VCaP (cell line): ENCODE measurements around the gene ACTL10.

ENCODE experiments used
- H3K27ac ChIP-seq: fragments of 450-650 bp; 2 replicates; pipeline ENCODE4 v1.5.1; 2017
- CTCF ChIP-seq: fragments of 450-650 bp; conservative IDR thresholded peaks from 2 replicates; pipeline ENCODE4 v1.5.1; 2017; ENCODE audit warnings: mild to moderate bottlenecking, moderate library complexity

ACTL10 gene

DNA sequence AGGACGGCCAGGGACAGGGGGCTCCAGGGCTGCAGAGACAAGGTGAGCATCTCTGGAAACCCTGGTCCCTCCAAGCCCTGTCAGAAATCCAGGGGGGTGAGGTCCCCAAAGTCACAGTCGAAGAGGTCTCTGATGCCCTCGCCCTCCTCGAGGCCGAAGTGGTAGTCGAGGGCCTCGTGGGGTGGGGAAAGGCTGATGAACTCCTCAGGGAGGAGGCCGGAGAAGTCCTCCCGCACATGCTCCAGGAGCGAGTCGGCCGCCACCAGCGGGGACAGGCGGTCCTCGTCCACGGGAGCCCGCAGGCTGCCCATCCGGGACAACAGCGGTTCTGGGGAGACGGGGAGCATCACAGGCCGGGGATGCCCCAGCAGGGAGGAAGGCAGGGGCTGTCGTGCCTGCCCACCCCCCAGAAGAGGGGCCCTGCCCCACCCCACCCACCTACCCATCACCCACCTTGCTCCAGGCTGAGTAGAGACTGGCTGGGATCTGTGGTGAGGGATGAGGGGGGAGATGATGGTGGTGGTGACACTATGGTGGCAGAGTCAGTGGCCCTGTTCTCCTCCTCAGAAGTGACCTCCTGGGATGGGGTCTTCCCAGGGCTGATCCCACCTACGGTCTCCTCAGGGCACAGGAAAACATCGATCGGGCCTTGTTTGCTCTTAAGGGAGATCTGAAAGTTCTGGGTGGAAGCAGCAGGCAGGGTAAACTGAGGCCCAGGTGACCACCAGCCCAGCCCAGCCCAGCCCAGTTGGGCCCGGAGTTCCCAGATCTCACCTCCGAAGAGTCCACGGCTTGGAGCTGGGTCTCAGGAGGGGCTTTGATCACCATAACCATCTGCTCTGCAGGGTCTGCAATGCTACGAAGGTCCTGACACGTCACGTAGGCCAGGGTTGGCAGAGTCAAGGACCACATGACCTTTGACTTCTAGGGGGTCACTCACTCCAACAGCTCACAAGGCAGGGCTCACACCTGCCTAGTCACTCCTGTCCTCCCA, 10.2 kb downstream of the ACTL10 start:
- H3K27ac ChIP-seq = peak overlapping the region; percentile 98

GRCh38 chr20:33677991-33678702, 11.4 kb downstream of the ACTL10 start:
- no peak for TF ChIP-seq CTCF
- H3K27ac ChIP-seq = no peak overlapping the region

More for the DNA sequence above, 10.2 kb downstream of the ACTL10 start:
- no peak for TF ChIP-seq CTCF

- no peak overlapping the region for H3K27ac ChIP-seq
- TF ChIP-seq CTCF = no peak
Observed at GRCh38 chr20:33679758-33680485, 13.2 kb downstream of the ACTL10 start.

DNA sequence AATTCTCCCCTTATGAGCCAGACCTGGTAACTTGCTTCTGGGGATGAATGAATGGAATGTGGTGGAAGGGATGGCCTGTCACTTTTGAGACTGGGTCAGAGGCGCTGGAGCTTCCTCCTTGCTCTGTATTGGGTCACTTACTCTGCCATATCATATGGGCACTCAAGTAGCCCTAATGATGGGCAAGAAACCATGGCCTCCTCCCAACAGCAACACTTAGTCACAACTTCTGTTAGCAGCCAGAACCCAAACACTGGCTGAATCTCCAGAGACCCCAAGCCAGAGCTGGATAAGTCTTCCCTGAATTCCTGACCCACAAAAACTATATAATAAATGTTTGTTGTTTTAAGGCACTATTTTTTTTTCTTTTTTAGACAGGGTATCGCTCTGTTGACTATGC, 13.9 kb downstream of the ACTL10 start:
- no peak for TF ChIP-seq CTCF
- no peak overlapping the region for H3K27ac ChIP-seq

DNA sequence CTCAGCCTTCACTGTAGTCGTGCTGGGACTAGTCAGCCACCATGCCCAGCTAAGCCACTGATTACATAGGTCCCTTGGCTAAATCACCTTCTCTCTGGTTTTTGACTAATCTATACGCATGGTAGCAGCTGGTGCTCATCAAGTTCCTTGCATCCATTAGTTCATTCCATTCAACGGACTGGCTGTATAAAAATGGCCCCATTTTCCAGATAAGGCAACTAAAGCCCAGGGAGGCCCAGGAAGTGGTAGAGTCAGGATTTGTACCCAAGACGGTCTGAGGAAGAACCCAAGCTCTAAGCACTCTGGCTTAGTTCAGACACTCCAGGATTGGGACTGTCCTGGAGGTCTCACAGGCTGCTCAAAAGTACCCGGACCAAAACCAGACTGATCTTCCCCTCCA, 14.5 kb downstream of the ACTL10 start:
- TF ChIP-seq CTCF = no peak
- no peak overlapping the region for H3K27ac ChIP-seq

GRCh38 chr20:33681728-33682353, 15.1 kb downstream of the ACTL10 start:
- no peak for TF ChIP-seq CTCF
- H3K27ac ChIP-seq = no peak overlapping the region; the same call in 1 of the 2 replicates
